Measurements from ENCODE around the gene CLDN6.

CLDN6 gene

DNA sequence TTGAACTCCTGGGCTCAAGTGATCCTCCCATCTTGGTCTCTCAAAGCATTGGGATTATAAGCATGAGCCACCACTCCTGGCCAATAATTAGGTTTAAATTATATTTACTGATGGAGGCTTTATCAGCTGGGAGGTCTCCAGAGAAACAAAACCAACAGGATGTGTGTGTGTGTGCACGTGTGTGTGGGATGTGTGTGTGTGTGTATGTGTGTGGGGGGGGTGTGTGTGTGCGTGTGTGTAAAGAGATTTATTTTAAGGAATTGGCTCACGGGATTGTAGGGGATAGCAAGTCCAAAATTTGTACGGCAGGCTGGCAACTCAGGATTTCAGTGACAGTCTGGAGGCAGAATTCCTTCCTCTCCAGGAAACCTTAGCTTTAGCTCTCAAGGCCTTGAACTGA is 33.0 kb upstream of the CLDN6 start:
- no peak for DNase-seq

DNA sequence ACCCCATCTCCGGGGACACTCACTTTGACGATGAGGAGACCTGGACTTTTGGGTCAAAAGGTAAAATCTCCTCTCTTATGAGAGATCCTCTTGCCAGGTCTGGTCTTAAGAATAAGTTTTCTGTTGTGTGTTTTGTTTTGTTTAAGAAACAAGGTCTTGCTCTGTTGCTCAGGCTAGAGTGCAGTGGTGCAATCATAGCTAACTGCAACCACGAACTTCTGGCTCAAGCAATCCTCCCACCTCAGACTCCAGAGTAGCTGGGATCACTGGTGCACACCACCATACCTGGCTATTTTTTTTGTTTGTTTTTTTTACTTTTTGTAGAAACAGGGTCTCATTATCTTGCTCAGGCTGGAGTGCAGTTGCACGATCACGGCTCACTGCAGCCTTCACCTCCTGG is 32.5 kb upstream of the CLDN6 start:
- DNase-seq: no peak

- no peak for DNase-seq
Observed at GRCh38 chr16:3049921-3050481, 32.0 kb upstream of the CLDN6 start.

GRCh38 chr16:3047387-3047720 is 29.4 kb upstream of the CLDN6 start:
- DNase-seq: no peak

DNA sequence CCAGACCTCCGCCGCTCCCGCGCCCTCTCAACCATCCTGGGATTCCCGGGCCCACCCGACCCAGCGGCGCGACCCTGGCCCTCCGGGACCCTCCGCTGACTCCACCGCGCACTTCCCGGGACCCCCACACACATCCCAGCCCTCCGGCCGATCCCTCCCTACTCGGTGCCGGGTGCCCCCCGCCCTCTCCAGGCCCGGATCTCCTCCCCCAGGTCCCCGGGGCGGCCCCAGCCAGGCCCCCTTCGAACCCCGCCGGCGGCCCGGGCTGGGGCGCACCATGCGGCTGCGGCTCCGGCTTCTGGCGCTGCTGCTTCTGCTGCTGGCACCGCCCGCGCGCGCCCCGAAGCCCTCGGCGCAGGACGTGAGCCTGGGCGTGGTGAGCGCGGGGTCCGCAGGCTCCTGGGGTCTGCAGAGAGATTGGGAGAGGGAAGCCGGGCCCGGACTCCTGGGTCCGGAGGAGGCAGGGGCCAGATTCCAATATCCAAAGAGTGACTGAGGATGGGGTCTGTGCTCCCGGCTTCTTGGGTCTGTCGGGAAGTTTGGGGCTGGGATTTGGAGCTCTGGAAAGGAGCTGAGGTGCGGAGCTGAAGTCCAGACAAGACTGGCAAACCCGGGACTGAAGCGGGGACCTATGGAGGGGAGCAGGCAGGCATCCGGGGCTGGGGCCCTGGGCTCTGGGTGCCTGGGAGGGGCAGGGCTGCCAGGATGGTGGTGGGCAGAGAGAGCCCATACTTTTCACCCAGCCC is 28.8 kb upstream of the CLDN6 start:
- no peak for DNase-seq

DNA sequence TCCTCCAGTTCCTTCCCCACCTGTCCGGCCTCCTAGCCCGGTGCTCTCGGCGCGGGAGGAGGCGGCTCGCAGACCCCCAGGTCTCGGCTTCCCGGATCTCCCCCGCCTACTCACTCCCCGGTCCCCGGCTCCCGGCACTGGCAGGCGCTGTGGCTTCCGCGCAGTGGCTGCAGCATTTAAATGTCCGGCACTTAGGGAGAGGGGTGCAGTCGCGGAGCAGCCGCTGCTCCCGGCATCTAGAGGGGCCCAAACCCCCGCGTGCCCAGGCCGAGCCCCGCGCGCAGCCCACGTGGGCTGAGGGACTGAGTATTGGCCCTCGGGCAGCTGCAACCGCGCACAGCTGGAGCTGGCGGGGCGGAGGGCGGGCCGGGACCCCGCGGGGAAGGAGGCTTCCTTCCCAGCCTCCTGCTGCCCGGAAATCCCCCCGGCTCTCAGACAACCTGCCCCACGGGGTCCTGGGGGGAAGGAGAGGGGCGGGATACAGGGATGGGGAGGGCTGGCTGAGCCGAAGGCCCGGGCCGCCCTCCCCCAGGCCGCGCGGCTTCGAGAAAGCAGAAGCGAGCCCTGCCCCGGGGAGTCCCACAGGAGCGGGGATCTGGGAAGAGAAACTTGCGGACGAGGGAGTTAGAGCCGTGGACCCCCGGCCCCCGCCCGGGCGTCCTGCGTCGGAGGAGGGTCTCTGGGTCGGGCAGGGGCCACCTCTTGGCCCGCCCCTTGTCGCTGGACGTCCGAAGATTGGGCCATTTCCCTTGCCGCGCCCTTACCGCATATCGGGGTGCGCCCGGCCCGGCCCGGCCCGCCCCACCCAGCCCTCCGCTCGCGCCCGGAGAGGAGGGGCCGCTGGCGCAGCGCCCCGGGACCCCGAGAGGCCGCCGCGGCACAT is 28.0 kb upstream of the CLDN6 start, which contains the start of gene MMP25:
Gene MMP25 (plus strand): TSS at position 804 of the 883 bp plus-strand sequence. CDS start 357 bp downstream, outside the sequence.
- DNase-seq: no peak

- DNase-seq: no peak
Observed at GRCh38 chr16:3044708-3045107, 26.7 kb upstream of the CLDN6 start.

DNA sequence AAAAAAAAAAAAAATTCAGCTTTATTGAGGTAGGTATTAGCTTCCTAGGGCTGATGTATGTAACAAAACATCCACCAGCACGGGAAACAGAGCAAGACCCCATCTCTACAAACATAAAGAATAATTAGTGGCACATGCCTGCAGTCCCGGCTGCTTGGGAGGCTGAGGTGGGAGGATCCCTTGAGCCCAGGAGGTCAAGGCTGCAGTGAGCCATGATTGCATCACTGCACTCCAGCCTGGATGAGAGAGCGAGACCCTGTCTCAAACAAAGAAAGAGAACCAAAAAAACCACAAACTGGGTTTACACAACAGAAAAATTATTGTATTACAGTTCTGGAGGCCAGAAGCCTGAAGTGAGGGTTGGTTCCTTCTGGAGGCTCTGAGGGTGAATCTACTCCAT is 24.4 kb upstream of the CLDN6 start:
- no peak for DNase-seq

DNA sequence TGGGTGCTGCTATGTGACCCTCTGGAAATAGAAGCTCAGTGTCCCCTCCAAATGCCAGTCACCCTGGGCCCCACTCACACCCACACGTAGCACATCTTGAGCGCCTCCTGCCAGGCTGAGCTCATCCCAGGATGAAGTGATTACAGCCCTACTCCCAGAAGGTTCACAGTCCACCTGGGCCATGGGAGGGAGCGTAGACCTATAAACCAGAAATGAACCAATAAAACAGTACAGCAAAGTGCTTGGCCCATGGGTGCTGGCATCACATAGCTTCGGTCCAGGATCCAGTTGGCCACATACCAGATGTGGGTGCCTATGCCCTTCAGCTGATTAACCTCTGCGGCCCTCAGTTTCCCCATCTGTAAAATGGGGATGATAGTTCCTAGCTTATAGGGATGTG is 20.9 kb upstream of the CLDN6 start:
- DNase-seq: no peak

DNA sequence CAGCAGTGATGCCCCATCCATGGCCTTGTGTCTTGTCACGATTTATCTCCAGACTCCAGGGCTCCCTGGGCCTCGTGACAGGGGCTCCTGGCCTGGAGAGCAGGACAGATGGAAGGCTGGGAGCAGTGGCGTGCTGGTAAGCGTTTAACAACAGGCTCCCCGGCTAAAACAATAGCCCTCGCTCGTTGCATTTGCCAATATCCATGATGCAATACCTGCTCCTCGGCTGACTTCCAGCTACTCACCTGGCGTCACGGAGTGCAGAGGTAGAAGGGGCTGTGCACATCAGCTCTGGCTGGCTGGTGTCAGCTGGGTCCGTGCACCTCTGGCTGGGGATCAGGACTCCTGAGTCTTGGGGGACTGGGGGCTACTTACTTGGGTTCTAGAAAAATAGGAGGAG is 20.3 kb upstream of the CLDN6 start:
- DNase-seq: no peak

DNA sequence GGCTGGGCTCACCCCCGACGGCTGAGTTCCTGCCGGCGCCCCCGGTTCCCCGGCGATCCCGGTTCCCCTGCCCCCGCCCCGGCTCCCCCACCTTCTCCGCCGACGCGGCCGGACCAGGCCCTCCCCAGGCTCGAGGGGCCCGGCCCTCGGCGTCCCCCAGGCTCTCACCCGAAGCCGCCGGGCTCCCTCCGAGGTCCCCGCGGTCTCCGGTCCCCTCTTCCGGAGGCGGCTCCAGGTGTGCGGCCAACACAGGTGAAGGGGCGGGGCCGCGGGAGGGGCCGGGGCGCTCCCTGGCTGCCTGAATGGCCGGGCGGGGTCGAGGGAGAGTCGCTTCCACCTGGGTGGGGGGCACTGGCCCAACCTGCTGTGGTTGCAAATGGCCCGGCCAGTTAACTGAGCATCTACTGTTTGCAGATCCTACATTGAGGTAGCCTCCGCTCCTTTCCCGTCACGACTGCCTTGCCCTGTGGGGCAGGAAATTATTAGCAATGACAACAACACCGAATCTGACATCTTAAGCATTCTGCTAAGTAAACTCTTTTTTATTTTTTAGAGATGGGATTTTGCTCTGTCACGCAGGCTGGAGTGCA is 18.8 kb upstream of the CLDN6 start, which contains the start of gene BICDL2:
Gene BICDL2 (minus strand): TSS at position 219 of the 590 bp plus-strand sequence. CDS start 1,448 bp downstream, outside the sequence.
- no peak for DNase-seq

DNA sequence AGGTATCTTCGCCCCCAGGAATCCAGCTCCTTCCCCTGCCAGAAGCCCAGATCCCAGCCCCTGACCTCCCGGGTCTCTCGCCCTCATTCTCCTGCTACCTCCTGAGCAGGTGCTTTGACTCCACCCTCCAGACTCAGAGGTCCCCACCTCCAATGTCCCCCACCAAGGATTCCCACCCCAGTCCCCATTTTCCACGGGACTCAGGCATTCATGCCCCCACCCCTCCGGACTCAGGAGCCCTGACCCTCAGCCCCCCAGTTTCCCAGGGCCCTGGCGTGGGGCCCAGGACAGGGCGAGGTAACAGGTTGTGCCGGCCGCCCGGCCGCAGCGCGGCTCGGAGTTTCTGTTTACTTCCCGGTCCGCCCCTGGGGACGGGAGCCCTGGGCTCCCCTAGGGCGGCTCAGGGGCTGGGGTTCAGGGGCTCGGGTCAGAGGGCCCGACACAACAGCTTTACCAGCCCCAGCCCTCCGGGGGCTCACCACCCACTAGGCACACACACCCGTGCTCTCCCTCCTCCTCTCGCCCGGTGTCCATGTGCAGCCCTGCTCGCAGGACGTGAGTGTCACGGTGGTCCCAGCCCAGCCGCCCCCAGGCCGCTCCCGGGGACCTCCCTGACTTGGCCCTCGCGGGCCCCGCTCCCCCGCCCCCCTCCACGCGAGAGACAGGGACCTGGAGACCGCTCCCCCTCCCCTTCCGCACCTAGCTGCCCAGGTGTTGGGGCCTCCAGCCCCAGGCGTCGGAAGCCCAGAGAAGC is 18.2 kb upstream of the CLDN6 start:
- no peak for DNase-seq

DNA sequence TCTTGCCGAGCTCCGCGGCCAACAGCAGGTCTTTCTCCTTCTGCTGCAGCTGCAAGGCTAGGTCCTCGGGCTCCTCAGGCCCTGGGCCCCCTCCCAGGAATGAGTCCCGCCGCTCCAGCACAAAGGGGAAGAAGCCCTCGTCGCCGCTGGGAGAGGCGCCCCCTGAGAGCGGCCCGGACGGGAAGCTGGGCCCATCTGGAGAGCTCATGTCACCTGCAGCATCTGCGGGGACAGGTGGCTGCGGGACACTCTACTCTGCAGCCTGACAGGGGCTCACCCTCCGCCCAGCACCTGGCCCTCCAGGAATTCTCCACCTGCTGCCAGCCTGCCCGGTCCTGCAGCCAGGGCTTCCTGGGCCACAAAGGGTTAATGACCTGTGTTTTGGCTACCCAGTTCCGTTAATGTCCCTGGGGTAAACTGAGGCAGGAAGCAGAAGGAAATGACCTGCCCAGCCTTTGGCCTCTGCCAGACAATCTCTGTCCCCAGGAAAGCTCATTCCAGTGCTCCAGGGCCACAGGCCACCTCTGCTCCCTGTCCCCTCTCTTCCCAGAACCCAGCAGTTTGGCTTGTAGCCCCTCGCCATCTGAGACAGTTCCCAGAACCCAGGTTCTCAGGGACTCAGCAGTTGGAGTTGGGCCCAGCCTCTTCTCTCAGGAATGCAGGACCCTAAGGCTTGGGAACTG is 17.4 kb upstream of the CLDN6 start:
- DNase-seq: no peak

DNA sequence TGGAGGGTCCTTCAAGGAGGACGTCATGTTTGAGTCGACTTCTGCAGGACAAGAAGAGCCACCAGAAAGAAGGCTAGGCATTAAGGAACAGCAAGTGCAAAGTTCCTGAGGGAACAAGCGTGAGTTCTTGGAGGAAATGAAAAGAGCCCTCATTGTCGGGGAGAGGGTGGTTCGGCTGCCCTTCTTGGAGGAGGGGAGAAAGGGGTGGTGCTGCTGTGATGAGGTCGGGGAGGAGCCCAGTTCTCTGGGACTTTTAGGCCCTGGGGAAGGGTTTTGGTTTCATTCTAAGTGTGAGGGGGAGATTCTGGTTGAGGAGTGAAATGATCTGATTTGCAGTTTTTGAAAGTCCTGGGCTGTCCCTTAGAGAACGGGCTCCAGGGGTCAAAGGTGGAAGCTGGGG is 14.6 kb upstream of the CLDN6 start:
- DNase-seq: no peak

DNA sequence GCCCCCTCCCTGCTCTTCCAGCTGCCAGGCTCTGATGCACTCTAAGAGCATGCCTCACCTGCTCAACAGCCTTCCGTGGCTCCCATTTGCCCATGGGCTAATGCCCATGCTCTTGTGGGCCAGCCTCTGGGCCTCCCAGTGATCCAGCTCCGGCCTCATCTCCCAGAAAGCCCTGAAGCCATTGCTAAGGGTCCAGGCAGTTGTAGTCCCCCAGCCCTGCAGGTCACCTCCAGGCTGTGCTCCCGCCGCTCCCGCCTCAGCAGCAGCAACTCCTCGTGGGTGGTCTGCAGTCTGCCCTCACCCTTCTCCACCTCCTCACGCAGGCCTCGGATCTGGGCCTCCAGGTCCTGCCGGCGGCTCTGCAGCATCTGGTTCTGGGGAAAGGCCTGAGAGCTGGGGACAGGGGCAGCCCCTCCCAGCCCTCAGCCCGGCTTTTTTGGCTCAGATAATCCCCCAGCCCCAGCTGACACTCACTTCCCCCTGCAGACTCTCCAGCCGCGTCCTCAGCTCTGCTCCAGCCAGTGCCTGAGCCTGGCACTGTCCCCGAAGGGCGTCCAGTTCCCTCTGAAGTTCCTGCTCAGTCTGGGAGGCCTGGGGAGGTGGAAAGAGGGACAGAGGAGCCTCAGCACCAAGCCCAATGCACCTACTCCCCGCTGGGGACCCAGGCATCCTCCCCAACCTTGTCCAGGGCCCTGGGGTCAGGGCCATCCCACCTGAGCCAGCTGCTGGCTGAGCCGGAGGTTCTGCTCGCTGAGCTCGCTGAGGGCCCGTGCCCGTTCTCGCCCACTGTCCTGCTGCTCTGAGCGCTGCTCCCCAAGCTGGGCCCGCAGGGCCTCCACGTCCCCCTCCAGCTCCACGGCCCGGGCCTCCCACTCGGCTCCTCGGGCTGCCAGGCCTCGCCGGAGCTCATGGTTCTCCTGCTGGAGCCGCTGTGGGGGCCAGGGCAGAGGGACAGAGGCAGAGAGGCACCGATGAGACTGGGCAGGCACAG is 12.5 kb upstream of the CLDN6 start:
- DNase-seq: no peak

DNA sequence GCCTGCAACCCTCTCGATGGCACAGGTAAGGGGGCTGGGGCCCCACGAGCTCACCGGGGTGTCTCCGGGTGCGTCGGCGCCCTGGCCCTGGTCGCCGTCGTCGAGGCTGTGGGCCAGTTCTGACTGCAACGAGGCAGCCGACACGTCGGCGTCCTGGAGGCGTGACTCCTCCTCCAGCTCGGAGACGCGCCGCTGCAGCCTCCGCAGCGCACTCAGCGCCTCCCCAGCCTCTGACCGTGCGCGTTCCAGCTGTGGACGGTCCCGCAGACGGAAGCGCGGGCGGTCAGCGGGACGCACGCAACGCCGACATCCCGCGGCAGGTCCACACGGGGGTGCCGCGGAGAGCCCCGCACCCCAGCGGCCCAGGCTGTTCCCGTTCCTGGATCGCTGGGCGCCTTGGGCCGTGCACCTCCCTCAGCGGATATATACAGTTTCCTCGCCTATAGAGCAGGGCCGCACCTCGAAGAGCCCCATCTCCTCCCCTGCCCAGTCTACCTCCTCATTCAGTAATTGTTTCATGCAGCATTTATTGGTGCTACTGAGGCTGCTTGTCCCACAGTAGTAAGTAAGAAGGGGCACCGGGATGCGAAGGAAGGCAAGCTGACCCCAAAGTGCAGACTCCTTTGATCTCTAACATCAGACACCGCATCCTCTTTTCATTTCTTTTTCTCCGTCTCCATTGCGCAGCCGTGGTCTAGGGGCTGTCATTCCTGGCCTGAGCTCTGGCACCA is 11.7 kb upstream of the CLDN6 start:
- peak; percentile 22 for DNase-seq

- no peak for DNase-seq
Observed at GRCh38 chr16:3028716-3029319, 10.8 kb upstream of the CLDN6 start.

GRCh38 chr16:3027983-3028715 is 10.2 kb upstream of the CLDN6 start:
- peak; percentile 87 for DNase-seq

DNA sequence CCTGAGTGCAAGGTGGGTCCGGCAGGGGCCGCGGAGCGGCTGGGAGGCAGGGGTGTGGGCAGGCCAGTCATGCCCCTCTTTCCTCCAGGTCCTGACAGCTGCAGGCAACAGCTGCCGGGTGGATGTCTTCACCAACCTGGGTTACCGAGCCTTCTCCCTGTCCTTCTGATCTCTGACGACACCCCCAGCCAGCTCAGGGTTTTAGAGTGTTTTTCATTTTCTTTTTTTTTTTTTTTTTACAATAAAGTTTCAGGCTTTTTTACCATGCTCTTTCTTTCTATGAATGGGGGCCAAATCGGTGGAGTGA is 9.5 kb upstream of the CLDN6 start:
- no peak for DNase-seq
